SU-DHL-6 (cell line): ENCODE results near the gene NSA2.

Experiments
- EZH2phosphoT487 ChIP-seq: fragments of 200-600 bp; sonication (generic), shearing (Covaris generic); conservative IDR thresholded peaks from 2 replicates; pipeline ENCODE4 v1.6.1; 2018; ENCODE audit warnings: mild to moderate bottlenecking, antibody characterized with exemption, low read length, moderate library complexity, mixed read lengths
- TF ChIP-seq, protein P1 (sequence below): fragments of 200-600 bp; sonication (generic); IDR thresholded peaks from one replicate; pipeline ENCODE4 v1.5.1; 2017; ENCODE audit warnings: antibody characterized with exemption, mild to moderate bottlenecking, low read length, moderate library complexity; ENCODE audit not compliant: insufficient read depth, poor library complexity, severe bottlenecking

DNA sequence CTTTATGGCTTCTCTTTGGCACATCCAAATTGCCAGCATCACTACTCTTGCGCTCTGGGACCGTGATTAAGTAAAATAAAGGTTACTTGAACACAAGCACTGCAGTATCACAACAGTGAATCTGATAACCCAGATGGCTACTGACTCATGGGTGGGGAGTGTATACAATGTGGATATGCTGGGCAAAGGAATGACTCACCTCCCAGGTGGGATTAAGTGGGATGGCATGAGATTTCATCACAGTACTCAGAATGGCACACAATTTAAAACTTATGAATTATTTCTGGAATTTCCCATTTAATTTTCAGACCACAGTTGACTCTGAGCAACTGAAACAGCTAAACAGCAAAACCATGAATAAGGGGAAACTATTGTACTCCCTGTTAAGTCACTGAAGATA is 4.5 kb upstream of the NSA2 start:
- TF ChIP-seq, protein P1, sequence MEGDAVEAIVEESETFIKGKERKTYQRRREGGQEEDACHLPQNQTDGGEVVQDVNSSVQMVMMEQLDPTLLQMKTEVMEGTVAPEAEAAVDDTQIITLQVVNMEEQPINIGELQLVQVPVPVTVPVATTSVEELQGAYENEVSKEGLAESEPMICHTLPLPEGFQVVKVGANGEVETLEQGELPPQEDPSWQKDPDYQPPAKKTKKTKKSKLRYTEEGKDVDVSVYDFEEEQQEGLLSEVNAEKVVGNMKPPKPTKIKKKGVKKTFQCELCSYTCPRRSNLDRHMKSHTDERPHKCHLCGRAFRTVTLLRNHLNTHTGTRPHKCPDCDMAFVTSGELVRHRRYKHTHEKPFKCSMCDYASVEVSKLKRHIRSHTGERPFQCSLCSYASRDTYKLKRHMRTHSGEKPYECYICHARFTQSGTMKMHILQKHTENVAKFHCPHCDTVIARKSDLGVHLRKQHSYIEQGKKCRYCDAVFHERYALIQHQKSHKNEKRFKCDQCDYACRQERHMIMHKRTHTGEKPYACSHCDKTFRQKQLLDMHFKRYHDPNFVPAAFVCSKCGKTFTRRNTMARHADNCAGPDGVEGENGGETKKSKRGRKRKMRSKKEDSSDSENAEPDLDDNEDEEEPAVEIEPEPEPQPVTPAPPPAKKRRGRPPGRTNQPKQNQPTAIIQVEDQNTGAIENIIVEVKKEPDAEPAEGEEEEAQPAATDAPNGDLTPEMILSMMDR, result no peak
- TF ChIP-seq EZH2phosphoT487, result no peak
